Occipital lobe (tissue), 2 donors: ENCODE measurements around the gene ALDH4A1. TPM values are rescaled to one million over a fixed set of nuclear protein-coding genes. Genes with fewer than 3 reads are reported as not detected.

Source experiments
- DNase-seq: peaks from one replicate; lab custom pipeline; 2025; lab: John Stamatoyannopoulos, UW
- total RNA-seq: library from RNA; depleted of rRNA; stranded (reverse); fragments of >200 nt; gene quantifications from one replicate; pipeline ENCODE4 v1.2.3, GENCODE V29; 2014

ALDH4A1 gene
- total RNA-seq, result 6.4 TPM

- DNase-seq, result peak; percentile 97
These were observed at the start of gene ALDH4A1 for GRCh38 chr1:18902523-18903290. ALDH4A1 (minus strand) TSS chr1:18902555; CDS start chr1:18902523, 32 bp downstream.

- no peak for DNase-seq
These were observed 49.5 kb upstream of the ALDH4A1 start for GRCh38 chr1:18951818-18952391.

- no peak for DNase-seq
These were observed 49.1 kb upstream of the ALDH4A1 start for GRCh38 chr1:18951416-18951815.

- DNase-seq, result no peak
These were observed 48.2 kb upstream of the ALDH4A1 start for GRCh38 chr1:18950401-18951026.

- peak; percentile 57 for DNase-seq
These were observed 47.5 kb upstream of the ALDH4A1 start for GRCh38 chr1:18949686-18950400.

- DNase-seq, result no peak
These were observed 46.7 kb upstream of the ALDH4A1 start for GRCh38 chr1:18948913-18949685.

GRCh38 chr1:18948048-18948912 is 45.9 kb upstream of the ALDH4A1 start:
- no peak for DNase-seq

- no peak for DNase-seq
These were observed 45.2 kb upstream of the ALDH4A1 start for GRCh38 chr1:18947570-18947969.

- DNase-seq, result no peak
These were observed 44.4 kb upstream of the ALDH4A1 start for GRCh38 chr1:18946550-18947381.

- DNase-seq, result no peak
These were observed 43.1 kb upstream of the ALDH4A1 start for GRCh38 chr1:18945401-18945849.

- DNase-seq, result no peak
These were observed 42.5 kb upstream of the ALDH4A1 start for GRCh38 chr1:18944810-18945209.

GRCh38 chr1:18943914-18944572 is 41.7 kb upstream of the ALDH4A1 start:
- no peak for DNase-seq

- no peak for DNase-seq
These were observed 40.8 kb upstream of the ALDH4A1 start for GRCh38 chr1:18943162-18943561.

GRCh38 chr1:18942340-18942739 is 40.0 kb upstream of the ALDH4A1 start:
- DNase-seq, result no peak

- DNase-seq, result peak; percentile 65
These were observed 39.1 kb upstream of the ALDH4A1 start for GRCh38 chr1:18941221-18942141.

- no peak for DNase-seq
These were observed 38.1 kb upstream of the ALDH4A1 start for GRCh38 chr1:18940303-18941020.
